Measurements from ENCODE around the gene HOXD3.

Gene HOXD3

DNA sequence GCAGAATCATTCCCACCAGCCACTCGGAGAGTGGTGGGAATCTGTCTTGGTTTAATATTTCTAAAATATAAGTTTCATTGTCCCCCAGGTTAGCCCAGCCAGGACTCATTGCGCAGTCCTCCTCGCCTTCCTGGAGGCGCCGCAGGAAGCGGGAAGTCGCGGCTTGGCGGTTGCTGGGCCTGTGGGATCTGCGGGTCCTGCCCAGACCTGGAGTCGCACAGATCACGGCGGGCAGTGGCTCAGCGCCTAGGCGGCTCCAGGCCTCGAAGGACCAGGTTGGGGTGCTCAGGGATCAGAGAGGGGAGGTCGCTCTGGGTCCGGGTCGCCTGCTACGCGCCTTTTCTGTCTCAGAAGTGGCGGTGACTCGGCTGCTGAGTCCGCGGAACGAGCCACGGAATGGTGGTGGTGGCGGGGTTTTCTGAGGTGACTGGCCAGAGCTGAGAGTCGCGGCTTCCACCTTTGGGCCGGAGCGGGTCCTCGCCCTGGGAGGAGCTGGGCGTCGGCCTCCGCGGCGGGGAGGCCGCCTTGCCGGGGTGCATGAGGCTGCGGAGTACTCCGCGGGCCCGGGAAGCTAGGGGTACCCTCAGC, 2.6 kb downstream of the HOXD3 start:
- in situ Hi-C loops (cut with MboI; ENCODE audit: low sequenced_read_pairs) = no loop called here

DNA sequence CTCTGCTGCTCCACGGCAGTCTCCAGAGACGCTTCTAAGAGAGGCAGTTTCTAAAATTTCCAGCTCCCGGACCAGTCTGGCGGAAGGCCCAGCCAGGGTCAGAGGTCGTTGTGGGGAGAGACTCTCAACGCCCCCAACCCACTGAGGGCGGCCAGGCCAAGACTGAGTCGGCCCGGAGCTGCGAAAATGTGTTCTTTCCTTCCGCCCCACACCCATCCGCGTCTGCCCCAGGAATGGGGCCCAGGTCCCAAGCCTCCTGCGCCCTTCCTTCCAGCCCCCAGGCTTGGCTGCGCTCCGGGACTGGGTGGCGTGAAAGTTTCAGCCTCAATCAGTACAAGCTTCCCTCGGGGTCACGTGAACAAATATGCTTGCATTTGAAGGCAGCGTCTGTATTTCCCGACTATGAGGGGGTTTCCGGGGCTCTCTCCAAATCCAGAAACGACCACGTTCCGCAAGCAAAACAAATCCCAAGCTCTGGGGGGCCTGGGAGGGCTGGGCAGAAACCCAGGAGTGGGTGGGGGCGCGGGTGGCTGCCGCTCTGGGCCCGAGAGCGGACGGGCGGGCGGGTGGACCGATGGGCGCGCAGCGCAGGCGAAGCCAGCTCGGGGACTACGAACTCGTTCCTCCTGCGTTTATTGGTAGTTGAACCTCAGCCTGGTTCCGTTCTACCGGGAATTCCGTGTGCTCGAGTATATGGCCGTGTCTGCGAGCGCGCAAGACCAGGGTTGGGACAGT, 3.3 kb downstream of the HOXD3 start:
- in situ Hi-C loops (cut with MboI; ENCODE audit: low sequenced_read_pairs) = no loop called here

DNA sequence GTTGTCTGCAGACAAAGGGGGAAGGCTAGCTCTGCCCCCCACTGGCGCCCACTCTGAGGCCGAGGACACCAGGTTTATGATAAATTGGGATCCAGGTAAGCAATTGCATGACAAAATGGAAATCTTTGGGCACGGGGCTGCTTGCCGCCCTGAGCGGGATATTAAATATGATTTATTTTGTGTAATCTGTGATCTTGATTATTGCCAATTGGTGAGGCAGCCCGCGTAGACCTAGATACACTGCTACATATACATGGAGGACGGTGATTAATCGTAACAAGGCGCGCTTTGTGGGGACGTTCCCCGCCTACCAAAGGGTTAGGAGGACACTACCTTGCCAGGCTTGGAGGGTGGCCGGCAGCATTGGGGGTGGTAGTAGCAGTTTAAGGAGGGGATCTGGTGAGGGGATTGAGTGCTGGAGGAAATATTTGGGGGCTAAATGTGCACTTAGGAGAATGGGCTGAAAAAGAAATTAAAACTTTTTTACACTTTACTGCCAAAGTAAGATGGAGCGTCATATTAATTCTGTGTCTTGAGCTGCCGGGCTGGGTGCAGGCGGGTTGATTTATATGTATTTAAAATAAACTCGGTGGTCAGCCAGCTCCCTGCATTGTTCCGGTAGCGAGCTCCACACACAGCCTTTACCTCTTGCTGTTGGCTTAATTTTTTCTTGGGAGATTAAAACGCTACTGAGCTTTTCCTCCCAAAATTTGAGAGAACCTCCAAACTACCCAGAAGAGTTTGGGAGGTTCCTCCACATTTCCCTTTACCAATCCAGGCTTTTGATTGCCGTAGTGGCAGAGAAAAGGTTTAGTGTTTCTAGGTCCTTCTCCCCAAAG, 4.1 kb downstream of the HOXD3 start:
- in situ Hi-C loops (cut with MboI; ENCODE audit: low sequenced_read_pairs) = no loop called here

DNA sequence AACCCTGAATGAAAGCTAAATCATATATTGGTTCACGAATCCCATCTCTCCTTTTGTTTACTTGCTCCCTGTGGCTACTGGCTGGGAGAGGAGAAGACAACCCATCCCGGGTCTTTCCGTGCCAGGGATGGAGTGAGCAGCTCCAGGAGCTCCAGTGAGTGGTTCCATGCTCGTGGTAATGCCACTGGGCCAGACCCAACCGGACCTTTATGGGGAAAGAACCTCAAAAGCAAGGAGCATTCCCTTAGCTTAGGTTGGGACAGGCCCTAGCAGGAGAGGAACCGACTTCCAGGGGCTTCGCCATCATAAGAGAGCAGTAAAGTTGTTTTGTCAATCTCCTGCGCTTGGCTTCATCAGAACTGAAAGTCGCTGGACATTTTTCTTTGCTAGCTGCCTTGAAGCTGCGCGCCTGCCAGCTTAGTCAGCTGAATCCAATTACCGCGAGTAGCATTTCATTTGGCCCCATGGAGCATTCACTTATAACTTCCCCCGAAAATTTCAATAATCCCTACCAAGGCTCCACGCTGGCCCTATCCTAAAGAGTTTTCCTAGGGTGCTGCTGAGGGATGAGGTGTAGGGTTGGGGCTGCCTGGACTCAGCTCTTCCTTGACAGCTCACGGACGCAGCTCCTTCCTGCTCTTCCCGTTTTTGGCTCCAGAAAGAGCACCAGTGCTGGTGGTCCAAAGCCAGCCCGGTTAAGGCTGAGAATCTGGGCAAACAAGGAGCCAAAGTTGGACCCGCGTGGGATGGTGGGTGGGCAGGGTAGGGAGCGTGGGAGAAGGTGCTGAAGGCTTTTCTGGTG, 4.9 kb downstream of the HOXD3 start:
- in situ Hi-C loops (cut with MboI; ENCODE audit: low sequenced_read_pairs) = no loop called here

DNA sequence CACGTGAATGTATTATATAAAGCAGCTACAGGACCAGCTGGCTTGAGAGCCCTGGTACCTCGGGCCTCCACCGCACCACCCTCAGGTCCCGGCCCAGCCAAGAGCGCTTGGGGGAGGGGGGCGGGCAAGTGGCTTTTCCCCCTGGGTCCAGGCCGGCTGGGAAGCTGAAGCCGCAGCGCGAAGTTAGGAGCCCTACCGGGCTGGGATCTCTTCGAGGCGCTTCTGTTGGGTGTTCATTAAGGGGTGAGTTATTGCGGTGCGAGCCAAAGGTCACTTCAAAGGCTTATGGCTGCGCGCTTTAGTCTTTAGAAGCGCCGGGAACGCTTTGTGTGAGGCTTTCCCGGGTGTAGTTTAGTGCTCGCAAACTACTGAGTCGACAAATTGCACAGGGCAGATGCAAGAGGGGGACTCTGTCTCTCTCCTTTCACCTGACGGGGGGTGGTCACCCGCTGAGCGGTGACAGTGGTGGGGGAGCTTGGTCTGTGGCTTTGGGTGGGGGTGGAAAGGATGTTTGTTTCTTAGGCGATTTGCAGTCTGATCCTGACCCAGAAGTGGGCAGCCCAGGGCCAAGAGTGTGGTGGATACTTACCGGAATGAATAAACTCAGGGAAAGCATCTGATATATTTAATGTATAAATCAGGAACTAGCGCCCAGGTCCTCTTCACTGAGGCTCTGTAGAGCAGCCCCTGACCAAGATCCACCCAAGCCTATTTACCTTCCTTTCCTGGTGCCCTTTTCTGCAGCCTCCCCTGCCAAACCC, 6.0 kb downstream of the HOXD3 start:
- in situ Hi-C loops (cut with MboI; ENCODE audit: low sequenced_read_pairs) = no loop called here

- in situ Hi-C loops (cut with MboI; ENCODE audit: low sequenced_read_pairs) = no loop called here
Measured at GRCh38 chr2:176163672-176164056, 6.6 kb downstream of the HOXD3 start.

DNA sequence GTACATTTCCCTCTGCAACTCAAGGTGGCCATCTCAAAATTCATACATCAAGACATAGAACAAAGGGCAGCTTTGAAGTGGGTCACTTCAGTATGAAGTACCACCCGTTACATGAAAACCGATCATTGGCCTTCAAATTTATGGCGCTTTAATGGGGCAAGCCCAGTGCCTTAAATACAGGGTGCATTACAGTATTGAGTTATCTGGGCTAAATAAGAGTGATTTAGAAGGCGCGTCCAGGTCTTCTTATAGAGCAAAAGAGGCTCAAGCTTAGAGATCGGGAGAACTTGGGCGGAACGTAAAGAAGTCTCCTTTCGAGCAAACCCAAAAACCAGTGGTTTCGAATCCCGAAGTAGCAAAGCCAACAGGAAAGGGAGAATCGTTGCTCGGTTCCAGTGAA, 7.1 kb downstream of the HOXD3 start:
- in situ Hi-C loops (cut with MboI; ENCODE audit: low sequenced_read_pairs) = no loop called here

GRCh38 chr2:176164611-176165369, 7.7 kb downstream of the HOXD3 start:
- in situ Hi-C loops (cut with MboI; ENCODE audit: low sequenced_read_pairs) = no loop called here

DNA sequence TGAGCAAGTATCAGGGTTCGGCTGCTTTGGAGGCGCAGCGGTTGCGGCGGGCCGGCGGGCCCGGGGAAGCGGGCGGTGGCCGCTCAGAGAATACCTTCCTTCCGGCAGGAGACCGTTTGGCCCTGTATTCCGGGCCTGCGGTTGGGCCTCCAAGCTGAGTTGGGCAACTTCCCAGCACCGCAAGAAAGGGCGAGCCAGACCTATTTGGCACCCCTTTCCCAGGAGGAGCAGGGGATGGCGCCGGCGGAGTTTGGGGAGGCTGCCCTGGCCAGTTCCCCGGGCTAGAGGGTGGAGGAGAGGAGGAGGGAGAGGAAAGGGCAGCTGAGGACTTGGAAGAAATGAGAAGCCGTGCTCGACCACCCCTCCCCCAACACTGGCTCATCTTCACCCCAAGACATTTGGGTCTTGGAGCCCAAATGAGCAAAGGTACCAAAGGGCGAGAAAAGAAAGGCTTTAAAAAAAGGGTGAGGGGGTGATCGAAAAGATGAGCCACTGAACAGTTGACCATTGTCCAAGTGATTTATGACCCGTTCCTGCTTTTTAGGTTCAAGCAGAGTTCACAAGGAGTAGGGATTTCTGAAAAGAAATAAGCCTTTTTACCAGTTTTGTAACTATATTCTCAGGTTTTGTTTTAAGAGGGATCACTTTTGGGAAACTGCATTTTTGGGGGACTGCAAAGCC, 8.4 kb downstream of the HOXD3 start:
- in situ Hi-C loops (cut with MboI; ENCODE audit: low sequenced_read_pairs) = no loop called here

DNA sequence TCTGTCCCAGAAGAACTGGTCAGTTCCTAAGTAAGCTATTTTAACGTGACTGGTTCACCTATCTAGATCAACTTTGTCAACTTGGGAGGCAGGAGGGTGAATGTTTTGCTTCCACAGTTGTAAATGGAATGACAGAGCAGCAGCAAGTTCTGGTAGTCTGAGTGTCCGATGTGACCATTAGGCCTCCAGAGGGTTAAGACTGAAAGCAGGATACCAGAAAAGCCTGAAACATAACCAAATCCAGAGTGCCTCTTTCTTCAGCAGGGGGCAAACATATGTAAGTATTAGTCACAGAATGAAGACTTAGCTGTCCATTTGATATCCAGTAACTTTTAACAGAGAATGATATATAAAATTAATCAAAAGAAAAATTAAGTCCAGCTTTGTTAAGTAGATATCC, 9.2 kb downstream of the HOXD3 start:
- in situ Hi-C loops (cut with MboI; ENCODE audit: low sequenced_read_pairs) = no loop called here

- in situ Hi-C loops (cut with MboI; ENCODE audit: low sequenced_read_pairs) = no loop called here
Measured at GRCh38 chr2:176167398-176167797, 10.3 kb downstream of the HOXD3 start.

DNA sequence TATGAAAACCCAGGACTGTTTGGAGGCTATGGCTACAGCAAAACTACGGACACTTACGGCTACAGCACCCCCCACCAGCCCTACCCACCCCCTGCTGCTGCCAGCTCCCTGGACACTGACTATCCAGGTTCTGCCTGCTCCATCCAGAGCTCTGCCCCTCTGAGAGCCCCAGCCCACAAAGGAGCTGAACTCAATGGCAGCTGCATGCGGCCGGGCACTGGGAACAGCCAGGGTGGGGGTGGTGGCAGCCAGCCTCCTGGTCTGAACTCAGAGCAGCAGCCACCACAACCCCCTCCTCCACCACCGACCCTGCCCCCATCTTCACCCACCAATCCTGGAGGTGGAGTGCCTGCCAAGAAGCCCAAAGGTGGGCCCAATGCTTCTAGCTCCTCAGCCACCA, 12.1 kb downstream of the HOXD3 start:
- in situ Hi-C loops (cut with MboI; ENCODE audit: low sequenced_read_pairs) = no loop called here

- in situ Hi-C loops (cut with MboI; ENCODE audit: low sequenced_read_pairs) = no loop called here
Measured at GRCh38 chr2:176169711-176170110, 12.6 kb downstream of the HOXD3 start.

GRCh38 chr2:176170602-176171305, 13.6 kb downstream of the HOXD3 start:
- in situ Hi-C loops (cut with MboI; ENCODE audit: low sequenced_read_pairs) = no loop called here

- in situ Hi-C loops (cut with MboI; ENCODE audit: low sequenced_read_pairs) = no loop called here
Measured at GRCh38 chr2:176171351-176172006, 14.4 kb downstream of the HOXD3 start.

DNA sequence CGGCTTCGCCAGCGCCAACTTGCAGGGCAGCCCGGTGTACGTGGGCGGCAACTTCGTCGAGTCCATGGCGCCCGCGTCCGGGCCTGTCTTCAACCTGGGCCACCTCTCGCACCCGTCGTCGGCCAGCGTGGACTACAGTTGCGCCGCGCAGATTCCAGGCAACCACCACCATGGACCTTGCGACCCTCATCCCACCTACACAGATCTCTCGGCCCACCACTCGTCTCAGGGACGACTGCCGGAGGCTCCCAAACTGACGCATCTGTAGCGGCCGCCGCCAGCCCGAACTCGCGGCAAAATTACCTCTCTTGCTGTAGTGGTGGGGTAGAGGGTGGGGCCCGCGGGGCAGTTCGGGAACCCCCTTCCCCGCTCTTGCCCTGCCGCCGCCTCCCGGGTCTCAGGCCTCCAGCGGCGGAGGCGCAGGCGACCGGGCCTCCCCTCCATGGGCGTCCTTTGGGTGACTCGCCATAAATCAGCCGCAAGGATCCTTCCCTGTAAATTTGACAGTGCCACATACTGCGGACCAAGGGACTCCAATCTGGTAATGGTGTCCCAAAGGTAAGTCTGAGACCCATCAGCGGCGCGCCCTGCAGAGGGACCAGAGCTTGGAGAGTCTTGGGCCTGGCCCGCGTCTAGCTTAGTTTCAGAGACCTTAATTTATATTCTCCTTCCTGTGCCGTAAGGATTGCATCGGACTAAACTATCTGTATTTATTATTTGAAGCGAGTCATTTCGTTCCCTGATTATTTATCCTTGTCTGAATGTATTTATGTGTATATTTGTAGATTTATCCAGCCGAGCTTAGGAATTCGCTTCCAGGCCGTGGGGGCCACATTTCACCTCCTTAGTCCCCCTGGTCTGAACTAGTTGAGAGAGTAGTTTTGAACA, 15.1 kb downstream of the HOXD3 start:
- in situ Hi-C loops (cut with MboI; ENCODE audit: low sequenced_read_pairs) = no loop called here

Data from HL-60/S4 treated with retinoic acid at 250 ng/mL for 4 days and 3 days (cell line).